Lower leg skin (tissue), 4 donors: ENCODE measurements around the gene FBXO7. TPM values are rescaled to one million over a fixed set of nuclear protein-coding genes. Genes with fewer than 3 reads are reported as not detected.

Experiments
- DNase-seq, 2 donors: peaks; one replicate each; pipeline ENCODE4 v3.0.0-alpha.2; 2019; ENCODE audit warnings: low spot score in 2 of 2
- H3K4me3 ChIP-seq: fragments of 200-600 bp; sonication (generic); 2 replicates; pipeline ENCODE4 v1.5.1; 2017; ENCODE audit warnings: mild to moderate bottlenecking, low read depth; ENCODE audit not compliant: poor library complexity, severe bottlenecking
- CTCF ChIP-seq, 3 donors: fragments of 450-650 bp; IDR thresholded peaks; one replicate each; pipeline ENCODE4 v1.5.1; 2016; ENCODE audit warnings: antibody characterized with exemption in 3 of 3, mild to moderate bottlenecking in 3 of 3, moderate library complexity in 2 of 3
- POLR2A ChIP-seq, 2 donors: fragments of 450-650 bp; IDR thresholded peaks; one replicate each; pipeline ENCODE4 v1.6.1; 2016 to 2017; ENCODE audit warnings: antibody characterized with exemption in 2 of 2, mild to moderate bottlenecking in 1 of 2, moderate library complexity in 1 of 2
- WGBS, 2 donors: methylation state at CpG; one replicate each; pipeline ENCODE4 v1.1.5; 2018; 5-methylcytosine and 5-hydroxymethylcytosine counted together
- intact Hi-C: fragments of 100-400 bp; cut with DNase I; formaldehyde crosslinking; loops from one replicate; pipeline ENCODE4 v1.15.0; 2023; ENCODE audit warnings: low total_unique reads
- total RNA-seq, 4 donors: library from RNA; depleted of rRNA; stranded (reverse); fragments of >200 nt; gene quantifications; one replicate each; pipeline ENCODE4 v1.1.0, GENCODE V29; 2016

Gene FBXO7
- total RNA-seq, 4 donors from 2014 or later = 61.6 to 89.4 (median 80.6) TPM

GRCh38 chr22:32480238-32480637 is 5.6 kb downstream of the FBXO7 start:
- intact Hi-C loops = no loop called here
- WGBS, 2 donors = 100% methylated on average over 1 of the region's 1 CpG
- no peak overlapping the region for H3K4me3 ChIP-seq
- no peak for DNase-seq
- no peak for TF ChIP-seq CTCF (IDR thresholded peaks at IDR 0.05)
- TF ChIP-seq POLR2A (IDR thresholded peaks at IDR 0.05) = no peak

GRCh38 chr22:32482708-32483107 is 8.1 kb downstream of the FBXO7 start:
- intact Hi-C loops = no loop called here
- DNase-seq = no peak
- TF ChIP-seq POLR2A (IDR thresholded peaks at IDR 0.05) (no peak), CTCF (IDR thresholded peaks at IDR 0.05) (no peak)
- 56% methylated on average over 1 of the region's 1 CpG for WGBS, 2 donors
- no peak overlapping the region for H3K4me3 ChIP-seq

GRCh38 chr22:32486656-32487390 is 12.2 kb downstream of the FBXO7 start:
- no peak for TF ChIP-seq CTCF (IDR thresholded peaks at IDR 0.05)
- TF ChIP-seq POLR2A (IDR thresholded peaks at IDR 0.05) = no peak

GRCh38 chr22:32487461-32487860 is 12.8 kb downstream of the FBXO7 start:
- DNase-seq = no peak
- intact Hi-C loops = no loop called here
- WGBS, 2 donors = 87 to 92% methylated on average over 1 of the region's 1 CpG
- TF ChIP-seq POLR2A (IDR thresholded peaks at IDR 0.05) (no peak), CTCF (IDR thresholded peaks at IDR 0.05) (no peak)
- H3K4me3 ChIP-seq = no peak overlapping the region

More at GRCh38 chr22:32486656-32487390, 12.2 kb downstream of the FBXO7 start:
- 55 to 58% methylated on average over 3 of the region's 3 CpGs for WGBS, 2 donors
- H3K4me3 ChIP-seq = no peak overlapping the region
- no peak for DNase-seq
- intact Hi-C loops = no loop called here

- intact Hi-C loops = no loop called here
- 86 to 93% methylated on average over 2 of the region's 2 CpGs for WGBS, 2 donors
- no peak for DNase-seq
- no peak for TF ChIP-seq POLR2A (IDR thresholded peaks at IDR 0.05)
- no peak for TF ChIP-seq CTCF (IDR thresholded peaks at IDR 0.05)
- H3K4me3 ChIP-seq = no peak overlapping the region
These were observed 14.8 kb downstream of the FBXO7 start for GRCh38 chr22:32489377-32489776.

- intact Hi-C loops = no loop called here
- 91 to 93% methylated on average over 6 of the region's 6 CpGs for WGBS, 2 donors
- TF ChIP-seq CTCF (IDR thresholded peaks at IDR 0.05) = no peak
- TF ChIP-seq POLR2A (IDR thresholded peaks at IDR 0.05) = no peak
These were observed 15.7 kb downstream of the FBXO7 start for GRCh38 chr22:32490279-32490678.

More at GRCh38 chr22:32490279-32490678, 15.7 kb downstream of the FBXO7 start:
- no peak for DNase-seq
- H3K4me3 ChIP-seq = no peak overlapping the region
